HepG2 (cell line): ENCODE results near the gene ARHGEF12. TPM values are rescaled to one million over a fixed set of nuclear protein-coding genes. Genes with fewer than 3 reads are reported as not detected.
A peak's percentile ranks its signal among the peaks of the same experiment; 100 is the strongest.

Experiments
- KMT2A ChIP-seq: sonication (generic); formaldehyde crosslinking; IDR thresholded peaks from 2 replicates; pipeline ENCODE4 v1.4.0; 2020; ENCODE audit warnings: missing genetic modification reagents
- PITX1 ChIP-seq: sonication (generic); formaldehyde crosslinking; IDR thresholded peaks from 2 replicates; pipeline ENCODE4 v1.5.1; 2020; ENCODE audit warnings: mild to moderate bottlenecking, missing genetic modification reagents
- RXRA ChIP-seq: sonication (generic); formaldehyde crosslinking; IDR thresholded peaks from 2 replicates; pipeline ENCODE4 v1.5.1; 2020; ENCODE audit warnings: missing genetic modification reagents
- SRF ChIP-seq: IDR thresholded peaks from 2 replicates; pipeline ENCODE4 v1.6.1; 2011; ENCODE audit warnings: mild to moderate bottlenecking, low read depth, low read length, moderate library complexity
- TARDBP ChIP-seq: sonication (generic); formaldehyde crosslinking; IDR thresholded peaks from 2 replicates; pipeline ENCODE4 v1.8.0; 2022; ENCODE audit warnings: mild to moderate bottlenecking, missing genetic modification reagents
- YY1 ChIP-seq: IDR thresholded peaks from 2 replicates; pipeline ENCODE4 v1.6.1; 2011; ENCODE audit warnings: low read length, low read depth, moderate library complexity, mild to moderate bottlenecking; ENCODE audit not compliant: insufficient read depth, insufficient replicate concordance
- ZFP90 ChIP-seq: sonication (generic); formaldehyde crosslinking; IDR thresholded peaks from 2 replicates; pipeline ENCODE4 v1.8.0; 2022; ENCODE audit warnings: missing genetic modification reagents, mild to moderate bottlenecking, inconsistent platforms, borderline replicate concordance
- ZNF296 ChIP-seq: sonication (generic); formaldehyde crosslinking; conservative IDR thresholded peaks from 2 replicates; pipeline ENCODE4 v1.5.0; 2020; ENCODE audit warnings: mild to moderate bottlenecking, missing genetic modification reagents
- ZNF350 ChIP-seq: sonication (generic); formaldehyde crosslinking; IDR thresholded peaks from 2 replicates; pipeline ENCODE4 v1.4.0; 2020; ENCODE audit warnings: mild to moderate bottlenecking, low read depth, missing genetic modification reagents, borderline replicate concordance
- ZNF543 ChIP-seq: sonication (generic); formaldehyde crosslinking; IDR thresholded peaks from 2 replicates; pipeline ENCODE4 v1.4.0; 2020; ENCODE audit warnings: mild to moderate bottlenecking, missing genetic modification reagents
- ZNF788 ChIP-seq: sonication (generic); formaldehyde crosslinking; IDR thresholded peaks from 2 replicates; pipeline ENCODE4 v1.5.0; 2020; ENCODE audit warnings: mild to moderate bottlenecking, missing genetic modification reagents, borderline replicate concordance
- ZNF878 ChIP-seq: sonication (generic); formaldehyde crosslinking; IDR thresholded peaks from 2 replicates; pipeline ENCODE4 v1.8.1; 2023; ENCODE audit warnings: mild to moderate bottlenecking, missing genetic modification reagents, moderate library complexity
- polyA plus RNA-seq, 8 experiments: library from polyadenylated mRNA; depleted of rRNA in 3 of 8; stranded (reverse) in 7 of 8; unstranded in 1 of 8; fragments of >200 nt; fragmentation: Illumina TruSeq in 4 of 8; extraction: Trizol in 4 of 8; gene quantifications; 2 replicates each; pipeline versions ENCODE4 v1.2.1 to v1.2.3, GENCODE V29; 2011 to 2016; ENCODE audit warnings: low read depth in 4 of 8, missing spikeins in 1 of 8, mixed read lengths in 1 of 8; ENCODE audit not compliant: insufficient read depth in 1 of 8
- total RNA-seq, 5 experiments: library from RNA; depleted of rRNA; stranded (reverse); fragments of >200 nt; fragmentation: Illumina TruSeq; extraction: Trizol; gene quantifications; 2 replicates each; pipeline ENCODE4 v1.2.3, GENCODE V29; 2016; ENCODE audit warnings: low read depth in 1 of 5
- TF ChIP-seq, protein P1 (sequence below): sonication (generic); formaldehyde crosslinking; IDR thresholded peaks from 2 replicates; pipeline ENCODE4 v1.4.0; 2020; ENCODE audit warnings: missing genetic modification reagents, borderline replicate concordance
- TF ChIP-seq, protein P2 (sequence below): sonication (generic); formaldehyde crosslinking; IDR thresholded peaks from 2 replicates; pipeline ENCODE4 v1.5.0; 2020; ENCODE audit warnings: mild to moderate bottlenecking, missing genetic modification reagents, borderline replicate concordance
- TF ChIP-seq, protein P3 (sequence below): IDR thresholded peaks from 2 replicates; pipeline ENCODE4 v1.6.1; 2016; ENCODE audit warnings: mild to moderate bottlenecking
- TF ChIP-seq, protein P4 (sequence below): sonication (generic); formaldehyde crosslinking; IDR thresholded peaks from 2 replicates; pipeline ENCODE4 v1.4.0; 2020; ENCODE audit warnings: missing genetic modification reagents

ARHGEF12 gene
- total and polyA plus RNA-seq, 2 of the 13 experiments (the other 11 are each of a cell fraction or from before 2014, with no cell fraction given), result 17.9 to 54.4 TPM

DNA sequence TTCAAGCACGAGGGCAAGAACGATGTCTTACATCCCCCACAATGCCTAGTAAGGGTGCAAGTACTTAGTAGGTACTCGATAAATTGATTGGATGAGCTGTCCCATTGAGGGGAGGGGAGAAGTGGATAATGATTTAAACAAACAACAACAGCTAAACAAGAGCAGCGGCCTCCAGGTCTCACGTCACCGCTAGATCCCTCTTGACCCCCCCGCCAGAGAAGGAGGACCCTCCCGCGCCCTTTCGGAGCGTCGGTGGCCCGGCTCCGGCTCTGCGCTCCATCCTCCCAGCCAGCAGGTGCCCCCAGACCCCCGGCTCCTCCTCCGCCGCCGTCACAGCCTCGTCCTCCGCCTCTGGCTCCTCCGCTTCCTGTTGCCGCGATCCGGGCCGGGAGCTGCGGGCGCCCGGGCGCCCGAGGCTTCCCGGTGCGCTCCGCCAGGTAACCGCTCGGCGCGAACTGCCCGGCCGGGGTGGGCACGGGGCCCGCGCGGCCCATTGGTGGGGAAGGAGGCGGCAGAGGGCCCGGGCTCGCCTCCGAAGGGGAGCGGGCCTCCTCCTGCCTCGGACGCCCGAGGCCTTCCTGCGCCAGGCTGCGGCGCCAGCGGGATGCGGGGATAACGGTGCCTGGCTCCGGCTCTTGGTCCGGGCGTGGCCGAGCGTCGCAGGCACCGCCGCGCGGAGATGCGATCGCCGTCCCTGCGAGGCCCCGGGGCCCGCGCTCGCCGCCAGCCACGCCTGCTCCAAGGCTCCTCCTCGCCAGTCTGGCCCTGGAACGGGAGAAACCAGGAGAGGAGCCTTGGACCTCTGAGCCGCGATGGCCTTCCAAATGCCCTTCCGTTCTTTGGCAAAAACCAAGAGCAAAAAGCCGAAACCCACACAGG lies 11.0 kb upstream of the ARHGEF12 start, which contains the start of gene TLCD5 (continued):
- TF ChIP-seq, protein P1, sequence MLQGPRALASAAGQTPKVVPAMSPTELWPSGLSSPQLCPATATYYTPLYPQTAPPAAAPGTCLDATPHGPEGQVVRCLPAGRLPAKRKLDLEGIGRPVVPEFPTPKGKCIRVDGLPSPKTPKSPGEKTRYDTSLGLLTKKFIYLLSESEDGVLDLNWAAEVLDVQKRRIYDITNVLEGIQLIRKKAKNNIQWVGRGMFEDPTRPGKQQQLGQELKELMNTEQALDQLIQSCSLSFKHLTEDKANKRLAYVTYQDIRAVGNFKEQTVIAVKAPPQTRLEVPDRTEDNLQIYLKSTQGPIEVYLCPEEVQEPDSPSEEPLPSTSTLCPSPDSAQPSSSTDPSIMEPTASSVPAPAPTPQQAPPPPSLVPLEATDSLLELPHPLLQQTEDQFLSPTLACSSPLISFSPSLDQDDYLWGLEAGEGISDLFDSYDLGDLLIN (CRISPR knock-in tag), result peak; percentile 75; the same call in 1 of the 2 replicates
- TF ChIP-seq SRF (0 out of 2 replicates have a peak, but pooled peaks have one; percentile 61), ZNF878 (CRISPR knock-in tag) (no peak), KMT2A (peak; percentile 12; the same call in 1 of the 2 replicates), ZNF350 (CRISPR knock-in tag) (no peak), ZFP90 (CRISPR knock-in tag) (peak; percentile 70; the same call in 1 of the 2 replicates), ZNF296 (CRISPR knock-in tag) (0 out of 2 replicates have a peak, but pooled peaks have one; percentile 41), ZNF543 (CRISPR knock-in tag) (0 out of 2 replicates have a peak, but pooled peaks have one; percentile 29), ZNF788 (CRISPR knock-in tag) (peak; percentile 29; the same call in 1 of the 2 replicates), YY1 (peak; percentile 45), RXRA (CRISPR knock-in tag) (no peak), TARDBP (peak; percentile 21; the same call in 1 of the 2 replicates), PITX1 (CRISPR knock-in tag) (0 out of 2 replicates have a peak, but pooled peaks have one; percentile 18)
- TF ChIP-seq, protein P2, sequence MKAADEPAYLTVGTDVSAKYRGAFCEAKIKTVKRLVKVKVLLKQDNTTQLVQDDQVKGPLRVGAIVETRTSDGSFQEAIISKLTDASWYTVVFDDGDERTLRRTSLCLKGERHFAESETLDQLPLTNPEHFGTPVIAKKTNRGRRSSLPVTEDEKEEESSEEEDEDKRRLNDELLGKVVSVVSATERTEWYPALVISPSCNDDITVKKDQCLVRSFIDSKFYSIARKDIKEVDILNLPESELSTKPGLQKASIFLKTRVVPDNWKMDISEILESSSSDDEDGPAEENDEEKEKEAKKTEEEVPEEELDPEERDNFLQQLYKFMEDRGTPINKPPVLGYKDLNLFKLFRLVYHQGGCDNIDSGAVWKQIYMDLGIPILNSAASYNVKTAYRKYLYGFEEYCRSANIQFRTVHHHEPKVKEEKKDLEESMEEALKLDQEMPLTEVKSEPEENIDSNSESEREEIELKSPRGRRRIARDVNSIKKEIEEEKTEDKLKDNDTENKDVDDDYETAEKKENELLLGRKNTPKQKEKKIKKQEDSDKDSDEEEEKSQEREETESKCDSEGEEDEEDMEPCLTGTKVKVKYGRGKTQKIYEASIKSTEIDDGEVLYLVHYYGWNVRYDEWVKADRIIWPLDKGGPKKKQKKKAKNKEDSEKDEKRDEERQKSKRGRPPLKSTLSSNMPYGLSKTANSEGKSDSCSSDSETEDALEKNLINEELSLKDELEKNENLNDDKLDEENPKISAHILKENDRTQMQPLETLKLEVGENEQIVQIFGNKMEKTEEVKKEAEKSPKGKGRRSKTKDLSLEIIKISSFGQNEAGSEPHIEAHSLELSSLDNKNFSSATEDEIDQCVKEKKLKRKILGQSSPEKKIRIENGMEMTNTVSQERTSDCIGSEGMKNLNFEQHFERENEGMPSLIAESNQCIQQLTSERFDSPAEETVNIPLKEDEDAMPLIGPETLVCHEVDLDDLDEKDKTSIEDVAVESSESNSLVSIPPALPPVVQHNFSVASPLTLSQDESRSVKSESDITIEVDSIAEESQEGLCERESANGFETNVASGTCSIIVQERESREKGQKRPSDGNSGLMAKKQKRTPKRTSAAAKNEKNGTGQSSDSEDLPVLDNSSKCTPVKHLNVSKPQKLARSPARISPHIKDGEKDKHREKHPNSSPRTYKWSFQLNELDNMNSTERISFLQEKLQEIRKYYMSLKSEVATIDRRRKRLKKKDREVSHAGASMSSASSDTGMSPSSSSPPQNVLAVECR (CRISPR knock-in tag), result peak; percentile 56; the same call in 1 of the 2 replicates
- TF ChIP-seq, protein P3, sequence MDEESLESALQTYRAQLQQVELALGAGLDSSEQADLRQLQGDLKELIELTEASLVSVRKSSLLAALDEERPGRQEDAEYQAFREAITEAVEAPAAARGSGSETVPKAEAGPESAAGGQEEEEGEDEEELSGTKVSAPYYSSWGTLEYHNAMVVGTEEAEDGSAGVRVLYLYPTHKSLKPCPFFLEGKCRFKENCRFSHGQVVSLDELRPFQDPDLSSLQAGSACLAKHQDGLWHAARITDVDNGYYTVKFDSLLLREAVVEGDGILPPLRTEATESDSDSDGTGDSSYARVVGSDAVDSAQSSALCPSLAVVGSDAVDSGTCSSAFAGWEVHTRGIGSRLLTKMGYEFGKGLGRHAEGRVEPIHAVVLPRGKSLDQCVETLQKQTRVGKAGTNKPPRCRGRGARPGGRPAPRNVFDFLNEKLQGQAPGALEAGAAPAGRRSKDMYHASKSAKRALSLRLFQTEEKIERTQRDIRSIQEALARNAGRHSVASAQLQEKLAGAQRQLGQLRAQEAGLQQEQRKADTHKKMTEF (CRISPR knock-in tag), result peak; percentile 27; the same call in 1 of the 2 replicates
- TF ChIP-seq, protein P4, sequence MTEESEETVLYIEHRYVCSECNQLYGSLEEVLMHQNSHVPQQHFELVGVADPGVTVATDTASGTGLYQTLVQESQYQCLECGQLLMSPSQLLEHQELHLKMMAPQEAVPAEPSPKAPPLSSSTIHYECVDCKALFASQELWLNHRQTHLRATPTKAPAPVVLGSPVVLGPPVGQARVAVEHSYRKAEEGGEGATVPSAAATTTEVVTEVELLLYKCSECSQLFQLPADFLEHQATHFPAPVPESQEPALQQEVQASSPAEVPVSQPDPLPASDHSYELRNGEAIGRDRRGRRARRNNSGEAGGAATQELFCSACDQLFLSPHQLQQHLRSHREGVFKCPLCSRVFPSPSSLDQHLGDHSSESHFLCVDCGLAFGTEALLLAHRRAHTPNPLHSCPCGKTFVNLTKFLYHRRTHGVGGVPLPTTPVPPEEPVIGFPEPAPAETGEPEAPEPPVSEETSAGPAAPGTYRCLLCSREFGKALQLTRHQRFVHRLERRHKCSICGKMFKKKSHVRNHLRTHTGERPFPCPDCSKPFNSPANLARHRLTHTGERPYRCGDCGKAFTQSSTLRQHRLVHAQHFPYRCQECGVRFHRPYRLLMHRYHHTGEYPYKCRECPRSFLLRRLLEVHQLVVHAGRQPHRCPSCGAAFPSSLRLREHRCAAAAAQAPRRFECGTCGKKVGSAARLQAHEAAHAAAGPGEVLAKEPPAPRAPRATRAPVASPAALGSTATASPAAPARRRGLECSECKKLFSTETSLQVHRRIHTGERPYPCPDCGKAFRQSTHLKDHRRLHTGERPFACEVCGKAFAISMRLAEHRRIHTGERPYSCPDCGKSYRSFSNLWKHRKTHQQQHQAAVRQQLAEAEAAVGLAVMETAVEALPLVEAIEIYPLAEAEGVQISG, result peak; percentile 98
